Epithelial cell of proximal tubule (primary cell): ENCODE results near the gene UCP2. TPM values are rescaled to one million over a fixed set of nuclear protein-coding genes. Genes with fewer than 3 reads are reported as not detected.

Experiments
- DNase-seq: peaks from one replicate; pipeline ENCODE4 v3.0.0-alpha.2; 2011; ENCODE audit warnings: low read depth
- H3K4me3 ChIP-seq: 2 replicates; pipeline ENCODE4 v1.5.1; 2011; ENCODE audit warnings: low read depth, mild to moderate bottlenecking, low read length
- CTCF ChIP-seq: conservative IDR thresholded peaks from 2 replicates; pipeline ENCODE4 v1.5.1; 2012; ENCODE audit warnings: low read depth, mild to moderate bottlenecking, low read length
- total RNA-seq: library from RNA; depleted of rRNA; stranded (reverse); fragments of >200 nt; gene quantifications from 2 replicates; pipeline ENCODE4 v1.2.3, GENCODE V29; 2015

The UCP2 gene
- total RNA-seq, 1 donor from 2014 or later = 86.2 TPM

- H3K4me3 ChIP-seq = no peak overlapping the region
- DNase-seq = no peak
- no peak for TF ChIP-seq CTCF
Observed at GRCh38 chr11:74004759-74005615, 22.3 kb upstream of the UCP2 start.

- no peak overlapping the region for H3K4me3 ChIP-seq
- TF ChIP-seq CTCF = no peak
- no peak for DNase-seq
Observed at GRCh38 chr11:74004046-74004695, 21.5 kb upstream of the UCP2 start.

- TF ChIP-seq CTCF = no peak
- DNase-seq = no peak
Observed at GRCh38 chr11:74002832-74003231, 20.2 kb upstream of the UCP2 start.

GRCh38 chr11:74001822-74002286 lies 19.2 kb upstream of the UCP2 start:
- TF ChIP-seq CTCF = no peak
- H3K4me3 ChIP-seq = no peak overlapping the region

More at GRCh38 chr11:74002832-74003231, 20.2 kb upstream of the UCP2 start:
- no peak overlapping the region for H3K4me3 ChIP-seq

GRCh38 chr11:74000307-74001133 lies 17.9 kb upstream of the UCP2 start:
- no peak for TF ChIP-seq CTCF
- no peak overlapping the region for H3K4me3 ChIP-seq
- no peak for DNase-seq

More at GRCh38 chr11:74001822-74002286, 19.2 kb upstream of the UCP2 start:
- DNase-seq = no peak

GRCh38 chr11:73999581-74000306 lies 17.1 kb upstream of the UCP2 start:
- no peak for TF ChIP-seq CTCF
- no peak for DNase-seq
- no peak overlapping the region for H3K4me3 ChIP-seq
